H9 (cell line): ENCODE measurements around the gene RWDD1. TPM values are rescaled to one million over a fixed set of nuclear protein-coding genes. Genes with fewer than 3 reads are reported as not detected.

ENCODE experiments used
- DNase-seq: peaks from one replicate; pipeline ENCODE4 v3.0.0-alpha.2; 2017
- H2AFZ ChIP-seq: one replicate; pipeline ENCODE4 v1.6.1; 2013; ENCODE audit warnings: mild to moderate bottlenecking, low read length, control low read depth, moderate library complexity
- H2AK5ac ChIP-seq: 2 replicates; pipeline ENCODE4 v1.6.1; 2013; ENCODE audit warnings: low read length, control low read depth, mixed read lengths; ENCODE audit not compliant: insufficient read length
- H2BK120ac ChIP-seq: one replicate; pipeline ENCODE4 v1.6.1; 2013; ENCODE audit warnings: low read depth, mild to moderate bottlenecking, low read length, control low read depth, inconsistent platforms; ENCODE audit not compliant: poor library complexity, severe bottlenecking
- H2BK12ac ChIP-seq: 2 replicates; pipeline ENCODE4 v1.6.1; 2013; ENCODE audit warnings: low read length, control low read depth, mixed read lengths, low read depth; ENCODE audit not compliant: insufficient read length
- H2BK15ac ChIP-seq: 2 replicates; pipeline ENCODE4 v1.6.1; 2013; ENCODE audit warnings: low read depth, low read length, control low read depth
- H2BK20ac ChIP-seq: one replicate; pipeline ENCODE4 v1.6.1; 2013; ENCODE audit warnings: low read depth, mild to moderate bottlenecking, low read length, control low read depth, inconsistent platforms; ENCODE audit not compliant: poor library complexity, severe bottlenecking
- H2BK5ac ChIP-seq: 2 replicates; pipeline ENCODE4 v1.6.1; 2013; ENCODE audit warnings: low read length, control low read depth, mixed read lengths; ENCODE audit not compliant: insufficient read length
- H3K14ac ChIP-seq: 2 replicates; pipeline ENCODE4 v1.6.1; 2013; ENCODE audit warnings: low read length, control low read depth; ENCODE audit not compliant: insufficient read depth
- H3K18ac ChIP-seq: 2 replicates; pipeline ENCODE4 v1.6.1; 2013; ENCODE audit warnings: low read depth, mild to moderate bottlenecking, mixed read lengths, low read length, control low read depth; ENCODE audit not compliant: insufficient read length
- H3K23ac ChIP-seq: 2 replicates; pipeline ENCODE4 v1.6.1; 2013; ENCODE audit warnings: low read length, control low read depth, mixed read lengths, low read depth; ENCODE audit not compliant: insufficient read length
- H3K23me2 ChIP-seq: 2 replicates; pipeline ENCODE4 v1.6.1; 2013; ENCODE audit warnings: low read depth, mild to moderate bottlenecking, mixed read lengths, low read length, control low read depth; ENCODE audit not compliant: insufficient read length, poor library complexity, severe bottlenecking
- H3K27ac ChIP-seq: 2 replicates; pipeline ENCODE4 v1.5.1; 2013; ENCODE audit warnings: low read length, control low read depth, mixed read lengths, low read depth; ENCODE audit not compliant: insufficient read length
- H3K27me3 ChIP-seq: 2 replicates; pipeline ENCODE4 v1.6.1; 2013; ENCODE audit warnings: low read length, control low read depth, inconsistent platforms; ENCODE audit not compliant: insufficient read depth
- H3K4ac ChIP-seq: 2 replicates; pipeline ENCODE4 v1.6.1; 2013; ENCODE audit warnings: low read depth, mild to moderate bottlenecking, control low read depth, inconsistent platforms, low read length, moderate library complexity
- H3K4me1 ChIP-seq: 2 replicates; pipeline ENCODE4 v1.6.1; 2013; ENCODE audit warnings: low read length, control low read depth, inconsistent platforms; ENCODE audit not compliant: insufficient read depth
- H3K4me2 ChIP-seq: 2 replicates; pipeline ENCODE4 v1.6.1; 2013; ENCODE audit warnings: low read length, control low read depth, mixed read lengths; ENCODE audit not compliant: insufficient read length, insufficient read depth
- H3K56ac ChIP-seq: 2 replicates; pipeline ENCODE4 v1.6.1; 2013; ENCODE audit warnings: low read depth, mild to moderate bottlenecking, mixed read lengths, low read length, control low read depth; ENCODE audit not compliant: insufficient read length
- H3K79me1 ChIP-seq: 2 replicates; pipeline ENCODE4 v1.6.1; 2013; ENCODE audit warnings: low read depth, mild to moderate bottlenecking, moderate library complexity, low read length, control low read depth, inconsistent platforms; ENCODE audit not compliant: insufficient read depth, poor library complexity, severe bottlenecking
- H3K79me2 ChIP-seq: 2 replicates; pipeline ENCODE4 v1.6.1; 2013; ENCODE audit warnings: low read length, control low read depth, inconsistent platforms; ENCODE audit not compliant: insufficient read depth
- H3K9ac ChIP-seq: 2 replicates; pipeline ENCODE4 v1.6.1; 2013; ENCODE audit warnings: low read length, control low read depth, mixed read lengths; ENCODE audit not compliant: insufficient read length; ENCODE audit errors: extremely low read depth
- H3K9me3 ChIP-seq: one replicate; pipeline ENCODE4 v1.6.1; 2013; ENCODE audit warnings: low read depth, low read length, inconsistent platforms; ENCODE audit not compliant: control insufficient read depth
- H3T11ph ChIP-seq: one replicate; pipeline ENCODE4 v1.6.1; 2013; ENCODE audit warnings: mild to moderate bottlenecking, low read length, control low read depth, inconsistent platforms
- H4K20me1 ChIP-seq: one replicate; pipeline ENCODE4 v1.6.1; 2013; ENCODE audit not compliant: control insufficient read depth, insufficient read length, insufficient read depth
- H4K5ac ChIP-seq: 2 replicates; pipeline ENCODE4 v1.6.1; 2013; ENCODE audit warnings: low read depth, mild to moderate bottlenecking, mixed read lengths, low read length, control low read depth; ENCODE audit not compliant: insufficient read length
- H4K8ac ChIP-seq: replicated peaks from 2 replicates; pipeline ENCODE4 v1.6.1; 2013; ENCODE audit warnings: low read length, control low read depth, mixed read lengths, low read depth; ENCODE audit not compliant: insufficient read length
- H4K91ac ChIP-seq: 2 replicates; pipeline ENCODE4 v1.6.1; 2013; ENCODE audit warnings: low read depth, mild to moderate bottlenecking, moderate library complexity, mixed read lengths, low read length, control low read depth; ENCODE audit not compliant: insufficient read length
- H3K27ac Mint-ChIP-seq, 3 experiments: 2 replicates in 2 of 3; 3 replicates in 1 of 3; pipeline ENCODE4 v1.8.0; 2020 to 2021; ENCODE audit warnings: mixed read lengths in 3 of 3, mild to moderate bottlenecking in 1 of 3, moderate library complexity in 1 of 3
- H3K27me3 Mint-ChIP-seq: 2 replicates; pipeline ENCODE4 v1.8.0; 2021; ENCODE audit warnings: low read depth, mild to moderate bottlenecking, moderate library complexity, mixed read lengths
- H3K36me3 Mint-ChIP-seq, 3 experiments: 2 replicates in 2 of 3; 3 replicates in 1 of 3; pipeline ENCODE4 v1.8.0; 2020 to 2021; ENCODE audit warnings: low read depth in 3 of 3, mixed read lengths in 3 of 3; ENCODE audit not compliant: insufficient read depth in 1 of 3
- H3K4me1 Mint-ChIP-seq, 2 experiments: 2 replicates each; pipeline ENCODE4 v1.8.0; 2020; ENCODE audit warnings: mixed read lengths in 2 of 2
- H3K4me3 Mint-ChIP-seq, 2 experiments: 2 replicates in 1 of 2; 3 replicates in 1 of 2; pipeline ENCODE4 v1.8.0; 2020 to 2021; ENCODE audit warnings: mild to moderate bottlenecking in 2 of 2, mixed read lengths in 2 of 2, moderate library complexity in 1 of 2
- H3K9me3 Mint-ChIP-seq, 2 experiments: 2 replicates in 1 of 2; 3 replicates in 1 of 2; pipeline ENCODE4 v1.8.0; 2020; ENCODE audit warnings: mild to moderate bottlenecking in 2 of 2, mixed read lengths in 2 of 2, moderate library complexity in 1 of 2
- CTCF ChIP-seq: fragments of 200-600 bp; sonication (generic); conservative IDR thresholded peaks from 3 replicates; pipeline ENCODE4 v1.8.0; 2021; ENCODE audit warnings: antibody characterized with exemption, mild to moderate bottlenecking
- WGBS: extraction: QIAGEN DNeasy Blood & Tissue Kit; methylation state at CpG from one replicate; pipeline ENCODE4 v1.1.7; 2013; ENCODE audit warnings: missing lambda C conversion rate, low lambda C conversion rate, mixed read lengths; ENCODE audit not compliant: insufficient read length; ENCODE audit errors: extremely low coverage; 5-methylcytosine and 5-hydroxymethylcytosine counted together
- total RNA-seq: library from RNA; stranded (reverse); gene quantifications from 2 replicates; pipeline ENCODE4 v1.2.1, GENCODE V29; 2021

RWDD1 gene
- total RNA-seq, 1 experiment from 2014 or later: 42.0 TPM

- DNase-seq: no peak
- no CpG with 5 or more reads among the region's 7 CpGs for WGBS
- Histone ChIP-seq H3K4me1 (peaks cover 2% of the 10 kb centered on the region; the same call in 1 of the 2 replicates), H3K4ac (no peak overlapping the region), H3T11ph (no peak overlapping the region), H3K9ac (no peak overlapping the region), H4K5ac (no peak overlapping the region), H2AFZ (no peak overlapping the region), H3K27me3 (no peaks in the 10 kb centered on the region), H4K8ac (no peak overlapping the region), H3K14ac (no peak overlapping the region), H3K18ac (no peak overlapping the region), H3K9me3 (no peaks in the 10 kb centered on the region), H3K56ac (no peak overlapping the region), H3K4me2 (no peak overlapping the region), H3K79me2 (peaks cover 6% of the 10 kb centered on the region; the same call in 1 of the 2 replicates), H3K79me1 (no peaks in the 10 kb centered on the region), H4K91ac (no peak overlapping the region), H3K23ac (no peak overlapping the region), H3K23me2 (peaks cover 5% of the 10 kb centered on the region), H2BK120ac (no peak overlapping the region), H2BK5ac (no peak overlapping the region), H3K27ac (no peak overlapping the region), H2BK20ac (no peak overlapping the region), H2BK15ac (no peak overlapping the region), H4K20me1 (no peaks in the 10 kb centered on the region), H2BK12ac (no peak overlapping the region), H2AK5ac (no peak overlapping the region)
- Mint-ChIP-seq H3K27me3 (peaks cover 10% of the 10 kb centered on the region), H3K36me3 (peaks cover 0 to 3% (median 0%) of the 10 kb centered on the region in 3 experiments; a peak in 4 of 7 replicates), H3K4me3 (peak overlapping the region; percentile 99 to 100; a peak in 3 of 5 replicates), H3K9me3 (no peaks in the 10 kb centered on the region), H3K4me1 (peaks cover 12 to 16% of the 10 kb centered on the region in 2 experiments), H3K27ac (no peak overlapping the region)
- TF ChIP-seq CTCF: no peak
Observed at GRCh38 chr6:116568821-116569755, 2.2 kb upstream of the RWDD1 start.
